ENCODE results near the gene SRRM4.

Gene SRRM4

DNA sequence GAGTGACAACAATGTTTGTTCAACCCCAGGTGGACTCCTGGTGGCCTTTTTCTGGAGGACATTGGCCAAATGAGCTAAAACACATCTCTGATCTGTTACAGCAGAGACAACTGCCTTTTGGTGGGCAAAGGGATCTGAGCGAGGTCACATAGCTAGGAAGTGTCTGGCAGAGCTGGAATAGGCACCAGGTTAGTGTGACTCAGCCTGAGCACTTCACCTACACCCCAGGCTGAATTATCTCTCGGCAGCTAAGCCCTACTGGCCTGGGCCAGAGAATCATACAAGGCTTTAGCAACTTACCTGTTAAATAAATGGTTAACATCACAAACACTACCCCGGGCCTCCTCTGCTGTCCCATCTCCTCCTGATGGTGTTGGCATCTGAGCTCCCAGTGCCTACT, 147.2 kb downstream of the SRRM4 start:
- no peak for DNase-seq

DNA sequence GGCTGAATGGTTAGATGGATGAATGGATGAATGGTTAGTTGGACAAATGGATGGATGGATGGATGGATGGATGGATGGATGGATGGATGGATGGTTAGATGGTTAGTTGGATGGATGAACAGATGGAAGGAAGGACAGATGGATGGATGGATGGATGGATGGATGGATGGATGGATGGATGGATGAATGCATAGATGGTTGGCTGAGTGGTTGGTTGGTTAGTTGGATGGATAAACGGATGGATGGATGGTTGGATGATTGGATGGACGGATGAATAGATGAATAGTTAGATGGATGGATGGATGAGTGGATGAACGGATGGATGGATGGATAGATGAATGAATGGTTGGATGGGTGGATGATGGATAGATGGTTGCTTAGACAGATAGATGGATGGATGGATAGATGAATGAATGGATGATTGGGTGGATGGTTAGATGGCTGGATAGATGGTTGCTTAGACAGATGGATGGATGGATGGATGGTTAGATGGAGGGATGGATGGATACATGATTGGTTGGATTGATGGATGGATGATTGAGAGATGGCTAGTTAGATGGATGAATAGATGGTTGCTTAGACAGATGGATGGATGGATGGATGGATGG, 148.6 kb downstream of the SRRM4 start:
- DNase-seq, result no peak

DNA sequence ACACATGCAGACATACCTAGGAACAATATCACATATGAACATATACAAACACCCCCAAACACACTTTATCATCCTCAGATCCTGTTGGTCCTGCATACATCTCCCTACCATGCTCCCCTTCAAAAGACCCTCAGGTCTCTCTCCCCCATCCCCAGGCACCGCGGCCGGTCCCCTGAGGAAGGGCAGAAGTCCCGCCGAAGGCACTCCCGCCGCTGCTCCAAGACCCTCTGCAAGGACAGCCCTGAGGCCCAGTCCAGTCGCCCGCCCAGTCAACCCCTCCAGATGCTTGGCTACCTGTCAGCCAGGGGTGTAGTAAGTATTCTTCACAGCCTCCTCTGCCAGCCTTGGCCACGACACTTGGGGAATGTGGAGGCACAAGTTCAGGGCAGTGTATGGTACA, 149.2 kb downstream of the SRRM4 start:
- DNase-seq, result no peak

DNA sequence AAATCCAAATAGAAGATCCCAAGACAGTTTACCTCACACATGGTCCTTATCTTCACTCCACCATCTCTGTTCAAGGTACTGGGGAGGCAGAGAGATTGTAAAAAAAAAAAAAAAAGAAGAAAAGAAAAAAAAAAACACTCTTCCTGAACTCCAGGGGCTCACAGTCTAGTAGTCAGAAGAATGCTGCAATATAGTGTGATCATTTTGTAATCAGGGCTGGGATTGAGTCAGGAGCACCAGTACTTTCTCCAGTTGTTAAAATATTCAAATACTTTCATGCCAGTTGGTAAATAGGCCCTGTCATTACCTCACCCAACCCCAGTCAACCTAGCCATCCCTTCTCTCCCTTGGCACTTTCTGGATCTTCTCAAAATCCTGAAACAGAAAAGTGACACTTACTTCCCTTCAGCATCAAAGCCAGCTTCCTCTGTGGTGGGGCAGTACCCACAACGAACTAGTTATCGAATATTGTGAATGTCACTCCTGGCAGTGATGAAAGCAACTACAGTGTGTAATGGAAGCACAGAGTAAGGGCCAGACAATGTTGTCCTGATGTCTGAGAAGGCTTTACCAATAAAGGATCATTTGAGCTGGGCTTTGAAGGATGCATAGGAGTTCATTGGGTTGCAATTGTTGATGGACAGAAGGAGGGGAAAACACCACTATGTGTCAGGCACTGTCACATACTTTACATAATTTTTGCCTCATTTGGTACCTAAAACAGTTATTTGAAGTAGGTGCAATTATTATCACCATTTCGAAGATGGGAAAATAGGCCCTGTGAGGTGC, 153.1 kb downstream of the SRRM4 start:
- no peak for DNase-seq

DNA sequence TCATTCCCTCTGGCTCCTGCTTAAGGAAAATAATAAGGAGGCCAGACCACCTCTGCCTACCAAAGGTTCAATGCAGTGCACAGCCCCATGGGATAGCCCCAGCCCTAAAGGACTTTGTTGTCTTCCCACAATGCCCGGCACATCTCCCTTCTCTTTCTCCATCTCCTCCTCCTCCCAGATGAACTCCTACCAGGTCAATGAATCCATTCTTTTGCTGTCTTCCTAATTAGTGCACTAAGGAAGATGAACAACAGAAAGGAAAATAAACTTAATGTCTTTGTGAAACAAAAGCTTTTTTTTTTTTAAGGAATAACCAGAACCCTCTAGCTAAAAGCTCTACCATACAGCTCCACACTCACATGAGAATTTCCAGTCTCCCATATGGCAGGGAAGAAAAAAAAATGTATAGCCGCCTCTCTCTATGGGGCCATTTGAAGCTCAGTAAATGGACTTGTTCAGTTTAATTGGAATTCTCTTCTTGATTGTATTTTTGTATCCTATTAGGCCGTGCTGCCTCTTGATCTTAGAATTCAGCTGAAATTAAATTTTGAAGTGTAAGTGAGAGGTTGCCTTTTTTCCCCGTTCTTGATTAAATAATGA, 155.6 kb downstream of the SRRM4 start:
- no peak for DNase-seq

DNA sequence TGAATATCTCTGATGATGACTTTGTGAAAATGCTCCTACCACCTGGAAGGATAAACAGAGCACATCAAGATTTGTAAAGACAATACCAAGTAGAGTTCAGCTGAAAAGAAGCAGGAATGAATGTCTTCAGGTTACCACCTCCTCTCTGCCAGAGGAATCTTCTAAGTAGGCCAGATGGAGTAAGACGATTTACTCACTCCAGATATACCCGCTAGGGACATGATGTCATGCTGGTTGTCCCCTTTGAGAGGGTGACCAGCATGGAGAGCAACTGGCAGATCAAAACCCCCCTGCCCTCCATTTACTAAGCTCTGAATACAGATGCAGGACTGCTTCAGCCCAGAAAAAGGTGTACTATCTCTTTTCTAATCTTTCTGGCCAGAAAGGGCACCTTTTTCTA, 158.1 kb downstream of the SRRM4 start:
- no peak for DNase-seq

DNA sequence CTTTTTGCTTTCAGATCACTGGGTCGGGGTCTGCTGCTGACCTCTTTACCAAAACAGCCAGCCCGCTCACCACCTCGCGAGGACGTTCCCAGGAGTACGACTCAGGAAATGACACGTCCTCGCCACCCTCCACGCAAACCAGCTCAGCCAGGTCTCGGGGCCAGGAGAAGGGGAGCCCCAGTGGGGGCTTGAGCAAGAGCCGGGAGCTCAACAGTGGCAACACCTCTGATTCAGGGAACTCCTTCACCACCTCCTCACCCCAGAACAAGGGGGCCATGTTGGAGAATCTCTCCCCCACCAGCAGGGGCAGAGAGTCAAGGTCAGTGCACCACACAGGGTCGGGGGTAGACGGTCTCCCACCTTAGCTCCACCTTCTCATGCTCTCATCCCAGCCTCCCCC, 164.0 kb downstream of the SRRM4 start:
- no peak for DNase-seq

DNA sequence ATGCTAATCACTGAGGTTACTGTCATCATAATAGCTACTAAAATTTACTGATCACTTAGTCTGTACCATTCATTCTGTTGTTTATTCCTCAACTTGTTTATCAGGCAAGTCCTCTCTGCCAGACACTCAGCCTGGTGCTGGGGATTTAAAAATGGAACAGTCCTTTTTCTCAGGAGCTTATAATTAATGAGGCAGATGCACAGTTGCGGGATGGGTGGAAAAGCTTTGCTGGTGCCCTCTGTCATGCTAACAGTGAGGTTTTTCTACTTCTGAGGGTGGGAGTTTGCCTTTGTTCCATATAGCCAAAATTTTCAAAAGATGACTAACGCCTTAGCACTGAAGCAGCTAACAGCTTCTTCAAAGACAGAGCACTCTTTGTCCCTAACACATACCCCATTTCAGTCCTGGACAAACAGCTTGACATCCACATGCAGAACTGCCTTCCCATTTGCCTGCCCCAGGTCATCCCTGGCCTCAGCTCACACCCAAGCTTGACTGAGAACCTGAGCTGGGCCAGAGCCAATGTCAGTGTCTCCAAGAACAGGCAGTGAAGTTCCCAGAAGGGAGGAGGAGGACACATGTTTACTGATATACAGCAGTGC, 166.6 kb downstream of the SRRM4 start:
- DNase-seq, result no peak

DNA sequence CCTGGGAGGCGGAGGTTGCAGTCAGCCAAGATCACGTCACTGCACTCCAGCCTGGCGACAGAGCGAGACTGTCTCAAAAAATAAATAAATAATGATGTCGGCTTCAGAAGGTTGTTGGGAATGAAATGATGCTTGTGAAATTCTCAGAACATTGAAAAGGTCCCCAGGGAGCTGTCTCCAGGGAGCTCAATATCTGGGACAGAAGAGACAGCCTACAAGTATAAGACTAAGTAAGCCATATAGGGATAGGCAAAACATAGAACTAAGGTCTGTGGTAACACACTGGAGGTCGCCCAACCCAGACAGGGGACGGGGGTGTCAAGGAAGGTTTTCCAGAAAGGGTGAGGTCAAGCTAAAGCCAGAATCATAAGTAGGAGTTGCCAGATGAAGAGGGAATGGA, 167.9 kb downstream of the SRRM4 start:
- DNase-seq, result no peak

DNA sequence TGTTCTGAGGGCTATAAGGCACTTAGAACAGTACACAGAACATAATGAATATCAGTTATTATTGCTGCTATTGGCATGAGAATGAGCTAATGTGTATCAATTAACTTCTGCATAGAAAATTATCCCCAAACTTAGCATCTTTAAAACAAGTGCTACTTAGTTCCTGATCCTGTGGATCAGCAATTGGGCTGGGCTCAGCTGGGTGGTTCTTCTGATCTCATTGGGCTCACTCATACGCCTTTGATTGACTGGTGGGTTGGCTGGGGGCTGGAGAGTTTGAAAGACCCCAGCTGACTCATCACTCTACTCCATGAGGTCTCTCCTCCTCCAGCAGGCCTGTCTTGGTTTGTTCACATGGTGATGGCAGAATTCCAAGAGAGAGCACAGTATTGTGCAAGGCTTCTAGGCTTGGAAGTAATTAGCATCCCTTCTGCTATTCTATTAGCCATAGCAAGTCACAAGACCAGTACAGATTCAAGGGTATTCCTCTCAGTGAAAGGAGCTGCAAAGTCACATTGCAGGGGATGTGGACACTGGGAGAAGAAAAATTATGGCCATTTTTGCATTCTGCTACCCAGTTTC, 170.2 kb downstream of the SRRM4 start:
- DNase-seq, result no peak

DNA sequence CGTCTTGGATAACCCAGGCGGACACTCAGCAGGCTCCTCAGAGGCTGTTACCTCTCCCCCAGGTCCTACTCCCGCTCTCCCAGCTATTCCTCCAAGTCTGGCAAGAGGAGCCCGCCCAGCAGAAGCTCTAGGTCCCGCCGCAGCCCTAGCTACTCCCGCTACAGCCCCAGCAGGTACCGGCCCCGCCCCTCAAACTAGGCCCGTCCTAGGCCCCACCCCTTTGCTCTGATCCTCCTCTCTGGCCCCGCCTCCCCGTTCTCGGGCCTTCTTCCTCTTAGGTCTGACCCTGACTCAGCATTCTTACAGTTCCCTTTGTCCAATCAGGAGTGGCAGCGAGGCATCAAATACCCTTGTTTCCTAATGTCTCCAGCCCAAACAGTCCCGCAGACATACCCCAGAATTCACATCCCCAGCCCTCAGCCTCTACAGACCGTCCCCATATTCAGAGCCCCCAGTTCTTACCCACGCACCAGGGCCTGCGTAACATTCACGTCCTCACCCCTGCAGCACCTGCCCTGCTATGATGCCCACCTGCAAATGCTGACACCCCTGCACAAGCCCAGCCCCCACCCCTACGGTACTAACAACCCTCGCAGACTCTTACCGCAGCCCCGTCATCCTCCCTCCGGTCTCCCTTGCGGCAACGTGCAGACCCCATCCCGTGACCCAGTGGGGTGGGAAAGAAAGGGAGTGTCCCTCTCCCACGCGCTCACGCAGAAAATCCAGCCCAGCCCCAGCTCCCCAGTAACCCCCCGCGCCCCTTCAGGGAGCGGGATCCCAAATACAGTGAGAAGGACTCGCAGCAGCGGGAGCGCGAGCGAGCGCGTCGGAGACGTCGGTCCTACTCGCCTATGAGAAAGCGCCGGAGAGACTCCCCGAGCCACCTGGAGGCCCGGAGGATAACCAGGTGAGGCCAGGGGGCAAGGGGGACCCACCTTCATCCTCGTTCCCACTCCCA, 172.4 kb downstream of the SRRM4 start:
- DNase-seq, result no peak

DNA sequence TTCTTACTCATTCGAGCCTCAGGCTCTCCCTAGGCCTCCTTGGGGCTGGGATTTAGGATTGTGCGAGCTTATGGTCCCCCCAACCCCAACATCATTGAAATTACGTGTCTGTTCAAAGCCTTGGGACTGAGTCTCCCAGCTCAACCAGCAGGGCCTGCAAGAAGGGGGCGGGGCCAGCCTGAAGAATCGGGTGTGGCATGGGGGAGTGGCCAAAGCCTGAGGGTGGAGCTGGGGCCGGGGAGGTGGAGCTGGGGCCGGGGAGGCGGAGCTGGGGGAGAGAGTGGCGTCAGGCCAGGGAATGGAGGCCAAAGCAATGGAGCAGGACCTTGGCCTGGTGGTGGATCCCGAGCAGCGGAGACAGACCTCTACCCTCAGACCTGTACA, 173.1 kb downstream of the SRRM4 start:
- no peak for DNase-seq

DNA sequence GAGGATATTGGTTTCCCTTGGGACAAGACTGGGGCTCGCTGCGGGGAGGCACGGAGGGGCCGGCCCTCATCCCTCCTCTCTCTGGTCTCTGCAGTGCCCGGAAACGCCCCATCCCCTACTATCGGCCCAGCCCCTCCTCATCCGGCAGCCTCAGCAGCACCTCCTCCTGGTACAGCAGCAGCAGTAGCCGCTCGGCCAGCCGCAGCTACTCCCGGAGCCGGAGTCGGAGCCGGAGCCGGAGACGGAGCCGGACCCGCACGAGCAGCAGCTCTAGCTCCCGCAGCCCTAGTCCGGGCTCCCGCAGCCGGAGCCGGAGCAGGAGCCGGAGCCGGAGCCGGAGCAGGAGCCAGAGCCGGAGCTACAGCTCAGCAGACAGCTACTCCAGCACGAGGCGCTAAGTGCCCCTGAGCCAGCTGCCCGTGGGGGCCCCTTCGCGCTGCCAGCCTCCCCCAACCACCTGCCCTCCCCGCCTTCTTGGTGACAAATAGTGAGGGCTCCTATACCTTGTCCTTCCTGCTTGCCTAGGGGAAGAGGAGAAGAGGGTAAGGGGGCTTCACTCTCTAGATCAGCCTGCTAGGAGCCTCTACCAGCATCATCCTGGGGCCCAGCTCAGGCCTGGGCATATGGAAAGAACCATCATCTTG, 175.2 kb downstream of the SRRM4 start:
- DNase-seq, result no peak

DNA sequence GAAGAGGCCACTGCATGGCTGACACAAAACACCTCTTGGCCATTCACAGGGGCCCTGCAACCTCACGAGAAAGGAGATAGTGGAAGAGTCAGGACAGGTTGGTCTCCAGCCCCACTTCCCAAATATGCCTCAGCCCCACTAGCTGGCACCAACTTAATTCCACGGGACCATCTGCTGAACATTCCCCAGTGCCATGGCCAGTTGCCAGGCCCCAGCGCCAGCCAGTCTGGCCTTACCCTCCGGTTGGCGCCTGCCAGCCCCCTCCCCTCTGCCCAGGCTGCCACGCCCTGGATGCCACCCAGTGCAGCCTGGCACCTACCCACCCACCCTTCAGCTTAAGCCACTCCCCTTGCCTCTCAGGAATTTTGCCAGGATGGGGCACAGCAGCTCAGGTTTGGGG, 176.2 kb downstream of the SRRM4 start:
- no peak for DNase-seq

DNA sequence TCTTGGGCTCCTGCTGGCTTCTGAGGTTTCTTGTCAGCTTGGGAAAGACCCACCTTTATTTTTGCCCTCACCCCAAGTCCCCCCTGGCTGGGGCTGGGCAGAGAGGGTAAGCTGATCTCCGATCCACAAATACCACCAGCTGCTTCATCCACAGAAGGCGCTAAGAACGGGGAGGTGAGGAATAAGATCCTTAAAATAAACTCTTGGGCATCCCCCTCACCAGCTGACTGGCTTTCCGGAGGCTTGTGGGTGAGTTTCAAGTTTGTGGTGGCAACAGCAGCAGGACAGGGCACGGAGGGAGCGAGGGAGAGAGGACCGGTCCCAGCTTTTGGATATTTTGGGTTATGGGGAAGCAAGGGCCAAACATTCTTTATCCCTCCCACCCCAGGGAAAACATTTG, 176.6 kb downstream of the SRRM4 start:
- no peak for DNase-seq

DNA sequence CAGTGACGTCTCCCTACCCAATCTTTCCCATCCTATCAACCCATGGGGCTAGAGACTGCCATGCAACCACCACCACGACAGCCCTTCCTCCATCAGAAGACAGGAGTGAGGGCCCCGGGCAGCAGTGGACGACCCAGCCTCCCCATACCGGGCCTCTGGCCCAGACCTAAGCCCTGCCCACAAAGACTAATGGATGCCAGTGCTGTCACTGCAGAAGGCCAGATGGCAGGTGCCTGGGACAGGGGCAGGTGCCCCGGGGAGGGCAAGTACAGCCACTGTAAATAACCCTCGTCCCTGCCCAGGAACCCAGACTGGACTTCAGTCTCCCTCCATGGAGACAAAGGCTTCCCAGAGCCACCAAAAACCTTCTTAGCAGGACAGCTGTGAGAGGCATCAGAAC, 177.1 kb downstream of the SRRM4 start:
- DNase-seq, result no peak

DNA sequence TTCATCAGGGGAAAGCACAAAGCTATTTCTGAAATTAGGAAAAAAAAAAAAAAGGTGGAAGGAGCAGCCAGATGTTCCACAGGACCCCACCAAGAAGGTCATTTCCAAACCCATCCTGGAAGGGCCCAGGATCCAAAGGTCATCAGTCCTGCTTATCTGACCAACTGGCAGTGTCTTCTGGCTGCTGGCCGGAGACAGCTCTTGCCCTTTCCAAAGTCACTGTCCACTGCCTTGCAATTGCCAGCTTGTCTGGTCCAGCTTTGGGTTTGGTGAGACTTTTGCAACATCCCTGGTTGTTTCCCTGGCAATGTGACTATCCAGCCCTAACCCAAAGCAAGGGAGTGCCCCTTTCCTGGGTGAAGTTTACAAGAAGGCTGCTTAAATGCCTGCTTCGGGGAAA, 178.5 kb downstream of the SRRM4 start:
- no peak for DNase-seq

DNA sequence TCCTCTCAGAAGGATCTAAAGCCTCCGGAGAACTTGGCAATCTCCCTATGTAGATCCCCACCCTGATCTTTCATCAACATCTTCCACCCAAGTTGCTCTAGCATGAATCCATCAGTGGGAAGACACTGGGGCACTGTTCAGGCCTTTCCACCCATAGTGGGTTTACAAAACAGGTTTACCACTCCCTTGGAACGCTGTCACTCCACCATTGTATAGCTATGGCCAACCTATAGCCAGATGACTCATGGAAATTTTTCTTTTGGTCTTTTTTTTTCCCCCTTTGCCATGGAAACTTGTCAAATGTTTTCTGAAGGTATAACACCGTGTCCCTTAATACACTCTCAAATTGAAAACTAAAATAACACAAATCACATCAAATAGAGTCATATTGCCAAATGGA, 186.6 kb downstream of the SRRM4 start:
- no peak for DNase-seq

DNA sequence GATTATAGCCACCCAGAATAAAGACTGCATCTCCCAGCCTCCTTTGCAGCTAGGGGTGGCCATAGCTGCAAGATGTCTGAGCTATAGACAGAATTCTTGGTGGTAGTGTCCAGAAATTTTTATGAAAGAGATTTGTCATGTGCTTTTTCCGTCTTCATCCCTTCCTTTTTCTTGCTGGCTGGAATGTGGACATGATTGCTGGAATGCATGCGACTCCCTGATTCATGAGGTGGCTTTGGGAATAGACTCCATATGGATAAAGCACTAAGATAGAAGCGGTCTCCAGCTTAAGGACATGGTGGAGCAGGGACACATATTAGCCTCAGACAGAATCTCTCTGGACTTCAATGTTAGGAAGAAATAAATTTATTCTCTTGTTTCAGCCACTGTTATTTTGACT, 187.4 kb downstream of the SRRM4 start:
- no peak for DNase-seq

DNA sequence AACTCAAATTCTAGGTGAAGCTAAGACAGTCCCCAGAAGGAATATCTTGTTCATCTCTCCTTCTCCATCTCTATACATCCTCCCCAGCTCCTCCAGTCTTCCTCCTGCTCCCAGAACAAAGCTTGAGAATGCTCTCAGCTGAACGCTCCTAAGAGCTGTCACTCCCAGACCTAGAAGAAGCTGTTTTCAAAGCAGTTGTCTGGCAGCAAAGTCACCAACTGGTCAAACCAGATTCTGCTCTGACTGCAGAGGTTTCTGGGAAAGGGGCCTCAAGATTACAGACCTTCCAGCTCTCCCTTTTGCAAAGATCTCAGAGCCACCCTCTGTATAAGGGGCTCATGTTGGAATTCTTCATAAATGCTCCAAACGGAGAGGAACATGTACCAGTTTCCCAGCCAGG, 187.8 kb downstream of the SRRM4 start:
- no peak for DNase-seq

DNA sequence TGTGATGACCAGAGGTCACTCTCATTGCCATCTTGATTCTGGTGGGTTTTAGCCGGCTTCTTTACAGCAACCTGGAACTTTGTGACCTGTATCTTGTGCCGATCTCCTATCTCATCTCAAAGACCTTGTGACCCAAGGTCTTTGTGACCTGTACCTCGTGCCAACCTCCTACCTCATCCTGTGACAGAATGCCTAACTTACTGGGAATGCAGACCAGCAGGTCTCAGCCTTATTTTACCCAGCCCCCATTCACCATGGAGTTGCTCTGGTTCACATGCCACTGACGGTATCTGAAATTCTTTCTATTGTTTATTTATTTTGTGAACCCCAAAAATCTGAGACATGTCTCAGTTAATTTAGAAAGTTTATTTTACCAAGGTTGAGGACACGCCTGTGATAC, 189.9 kb downstream of the SRRM4 start:
- DNase-seq, result no peak
